ENCODE measurements around the gene SPRED2. TPM values are rescaled to one million over a fixed set of nuclear protein-coding genes. Genes with fewer than 3 reads are reported as not detected.
A peak's percentile ranks its signal among the peaks of the same experiment; 100 is the strongest.

The SPRED2 gene
- total and polyA plus RNA-seq, 2 of the 8 experiments (the other 6 are each of a cell fraction or from before 2014, with no cell fraction given), result 15.3 to 22.5 TPM

- TF ChIP-seq HDAC6 (IDR thresholded peaks at IDR 0.05; ENCODE audit: low read depth, low read length) (no peak), KDM5A (IDR thresholded peaks at IDR 0.05; ENCODE audit: low read length) (no peak), CHD7 (IDR thresholded peaks at IDR 0.05; ENCODE audit: insufficient replicate concordance, low read length) (no peak), KDM4A (IDR thresholded peaks at IDR 0.05; ENCODE audit: low read depth, low read length, severe bottlenecking) (peak; percentile 61), BCL11A (IDR thresholded peaks at IDR 0.05; ENCODE audit: low read depth in 2 of 2, low read length in 2 of 2) (no peak), YY1 (IDR thresholded peaks at IDR 0.05; ENCODE audit: low read depth, low read length) (peak; percentile 83), SAP30 (IDR thresholded peaks at IDR 0.05; ENCODE audit: insufficient read depth, insufficient replicate concordance, low read length) (no peak), RXRA (IDR thresholded peaks at IDR 0.05; ENCODE audit: insufficient read depth, low read depth, low read length) (no peak)
- TF ChIP-seq, protein P1, sequence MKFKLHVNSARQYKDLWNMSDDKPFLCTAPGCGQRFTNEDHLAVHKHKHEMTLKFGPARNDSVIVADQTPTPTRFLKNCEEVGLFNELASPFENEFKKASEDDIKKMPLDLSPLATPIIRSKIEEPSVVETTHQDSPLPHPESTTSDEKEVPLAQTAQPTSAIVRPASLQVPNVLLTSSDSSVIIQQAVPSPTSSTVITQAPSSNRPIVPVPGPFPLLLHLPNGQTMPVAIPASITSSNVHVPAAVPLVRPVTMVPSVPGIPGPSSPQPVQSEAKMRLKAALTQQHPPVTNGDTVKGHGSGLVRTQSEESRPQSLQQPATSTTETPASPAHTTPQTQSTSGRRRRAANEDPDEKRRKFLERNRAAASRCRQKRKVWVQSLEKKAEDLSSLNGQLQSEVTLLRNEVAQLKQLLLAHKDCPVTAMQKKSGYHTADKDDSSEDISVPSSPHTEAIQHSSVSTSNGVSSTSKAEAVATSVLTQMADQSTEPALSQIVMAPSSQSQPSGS (IDR thresholded peaks at IDR 0.05; ENCODE audit: low read length), result peak; percentile 73; the same call in 1 of the 2 replicates
Observed at GRCh38 chr2:65435625-65436168, 3.3 kb upstream of the SPRED2 start (continued).

Measured in H1 (cell line).